PFSK-1 (cell line): ENCODE data around the gene KCNQ2.

ENCODE experiments used
- FOXP2 ChIP-seq: optimal IDR thresholded peaks from 2 replicates; pipeline ENCODE3; 2011; ENCODE audit warnings: borderline replicate concordance, control low read depth, inconsistent platforms; ENCODE audit not compliant: insufficient read depth; ENCODE audit errors: extremely low read length, extremely low read depth
- POLR2AphosphoS5 ChIP-seq: IDR thresholded peaks from 2 replicates; pipeline ENCODE4 v1.6.1; 2012; ENCODE audit warnings: low read depth, mild to moderate bottlenecking, control low read depth, low read length, moderate library complexity
- SIN3A ChIP-seq: IDR thresholded peaks from 2 replicates; pipeline ENCODE4 v1.6.1; 2012; ENCODE audit warnings: mild to moderate bottlenecking, low read length, moderate library complexity, borderline replicate concordance; ENCODE audit not compliant: insufficient read depth
- TAF1 ChIP-seq: IDR thresholded peaks from 2 replicates; pipeline ENCODE4 v1.6.1; 2012; ENCODE audit warnings: low read length, control low read depth, borderline replicate concordance; ENCODE audit not compliant: insufficient read depth
- TF ChIP-seq, protein P1 (sequence below), 2 experiments: IDR thresholded peaks; 2 replicates each; pipeline versions ENCODE4 v1.6.1 to v1.8.0; 2011 to 2012; ENCODE audit warnings: low read depth in 2 of 2, low read length in 2 of 2, control low read depth in 1 of 2, inconsistent platforms in 1 of 2, mild to moderate bottlenecking in 1 of 2, moderate library complexity in 1 of 2; ENCODE audit not compliant: insufficient read depth in 1 of 2

The KCNQ2 gene

DNA sequence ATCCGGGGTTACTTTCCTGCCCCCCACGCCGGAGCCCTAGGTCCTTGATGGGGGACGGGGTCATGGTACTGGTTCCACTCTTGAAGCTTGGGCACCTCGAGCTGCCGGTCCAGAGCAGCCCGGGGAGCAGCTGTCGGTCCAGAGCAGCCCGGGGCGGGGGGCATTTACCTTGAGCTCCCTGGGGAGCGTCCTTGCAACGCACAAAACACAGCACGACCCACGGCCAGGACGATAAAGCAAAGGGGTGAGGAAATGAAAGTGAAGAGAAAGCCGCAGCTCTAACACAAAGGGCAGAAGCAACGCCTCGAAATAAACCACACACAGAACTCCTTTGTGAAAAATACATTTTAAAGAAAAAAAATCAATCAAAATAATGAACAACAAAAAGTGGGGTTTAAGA lies 39.1 kb downstream of the KCNQ2 start:
- TF ChIP-seq, protein P1, sequence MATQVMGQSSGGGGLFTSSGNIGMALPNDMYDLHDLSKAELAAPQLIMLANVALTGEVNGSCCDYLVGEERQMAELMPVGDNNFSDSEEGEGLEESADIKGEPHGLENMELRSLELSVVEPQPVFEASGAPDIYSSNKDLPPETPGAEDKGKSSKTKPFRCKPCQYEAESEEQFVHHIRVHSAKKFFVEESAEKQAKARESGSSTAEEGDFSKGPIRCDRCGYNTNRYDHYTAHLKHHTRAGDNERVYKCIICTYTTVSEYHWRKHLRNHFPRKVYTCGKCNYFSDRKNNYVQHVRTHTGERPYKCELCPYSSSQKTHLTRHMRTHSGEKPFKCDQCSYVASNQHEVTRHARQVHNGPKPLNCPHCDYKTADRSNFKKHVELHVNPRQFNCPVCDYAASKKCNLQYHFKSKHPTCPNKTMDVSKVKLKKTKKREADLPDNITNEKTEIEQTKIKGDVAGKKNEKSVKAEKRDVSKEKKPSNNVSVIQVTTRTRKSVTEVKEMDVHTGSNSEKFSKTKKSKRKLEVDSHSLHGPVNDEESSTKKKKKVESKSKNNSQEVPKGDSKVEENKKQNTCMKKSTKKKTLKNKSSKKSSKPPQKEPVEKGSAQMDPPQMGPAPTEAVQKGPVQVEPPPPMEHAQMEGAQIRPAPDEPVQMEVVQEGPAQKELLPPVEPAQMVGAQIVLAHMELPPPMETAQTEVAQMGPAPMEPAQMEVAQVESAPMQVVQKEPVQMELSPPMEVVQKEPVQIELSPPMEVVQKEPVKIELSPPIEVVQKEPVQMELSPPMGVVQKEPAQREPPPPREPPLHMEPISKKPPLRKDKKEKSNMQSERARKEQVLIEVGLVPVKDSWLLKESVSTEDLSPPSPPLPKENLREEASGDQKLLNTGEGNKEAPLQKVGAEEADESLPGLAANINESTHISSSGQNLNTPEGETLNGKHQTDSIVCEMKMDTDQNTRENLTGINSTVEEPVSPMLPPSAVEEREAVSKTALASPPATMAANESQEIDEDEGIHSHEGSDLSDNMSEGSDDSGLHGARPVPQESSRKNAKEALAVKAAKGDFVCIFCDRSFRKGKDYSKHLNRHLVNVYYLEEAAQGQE (IDR thresholded peaks at IDR 0.05; ENCODE audit: insufficient read depth in 1 of 2, low read depth in 2 of 2, low read length in 2 of 2) = no peak

DNA sequence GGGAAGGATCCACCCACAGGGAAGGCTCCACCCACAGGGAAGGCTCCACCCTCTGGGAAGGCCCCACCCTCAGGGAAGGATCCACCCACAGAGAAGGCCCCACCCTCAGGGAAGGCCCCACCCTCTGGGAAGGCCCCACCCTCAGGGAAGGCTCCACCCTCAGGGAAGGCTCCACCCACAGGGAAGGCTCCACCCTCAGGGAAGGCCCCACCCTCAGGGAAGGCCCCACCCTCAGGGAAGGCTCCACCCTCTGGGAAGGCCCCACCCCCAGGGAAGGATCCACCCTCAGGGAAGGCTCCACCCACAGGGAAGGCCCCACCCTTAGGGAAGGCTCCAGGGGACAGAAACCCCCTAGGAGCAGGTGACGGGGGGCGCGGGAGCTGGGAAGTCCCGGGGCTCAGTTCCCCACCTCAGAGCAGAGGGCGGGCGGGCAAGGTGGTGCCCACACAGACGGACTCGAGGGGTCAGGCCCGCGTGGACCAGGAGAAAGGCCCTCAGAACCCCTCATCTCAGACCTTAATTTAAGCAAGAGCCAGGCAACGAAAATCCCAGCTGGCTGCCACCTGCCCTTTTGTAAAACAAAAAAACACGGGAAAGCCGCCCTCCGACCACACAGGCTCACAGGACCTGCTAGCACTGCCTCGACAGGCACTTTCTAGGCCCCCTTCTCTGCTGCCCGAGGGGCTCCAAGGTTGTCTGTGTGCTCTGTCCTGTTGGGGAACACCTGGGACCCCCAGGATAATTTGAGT lies 39.7 kb downstream of the KCNQ2 start:
- TF ChIP-seq, protein P1 (IDR thresholded peaks at IDR 0.05; ENCODE audit: insufficient read depth in 1 of 2, low read depth in 2 of 2, low read length in 2 of 2) = no peak
- TF ChIP-seq FOXP2 = no peak
- TF ChIP-seq POLR2AphosphoS5 = no peak
- no peak for TF ChIP-seq TAF1
- no peak for TF ChIP-seq SIN3A

DNA sequence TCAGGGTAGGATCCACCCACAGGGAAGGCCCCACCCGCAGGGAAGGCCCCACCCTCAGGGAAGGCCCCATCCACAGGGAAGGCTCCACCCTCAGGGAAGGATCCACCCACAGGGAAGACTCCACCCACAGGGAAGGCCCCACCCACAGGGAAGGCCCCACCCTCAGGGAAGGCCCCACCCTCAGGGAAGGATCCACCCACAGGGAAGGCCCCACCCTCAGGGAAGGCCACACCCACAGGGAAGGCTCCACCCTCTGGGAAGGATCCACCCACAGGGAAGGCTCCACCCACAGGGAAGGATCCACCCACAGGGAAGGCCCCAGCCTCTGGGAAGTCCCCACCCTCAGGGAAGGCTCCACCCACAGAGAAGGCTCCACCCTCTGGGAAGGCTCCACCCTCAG lies 40.5 kb downstream of the KCNQ2 start:
- TF ChIP-seq TAF1 = no peak
- TF ChIP-seq, protein P1 (IDR thresholded peaks at IDR 0.05; ENCODE audit: insufficient read depth in 1 of 2, low read depth in 2 of 2, low read length in 2 of 2) = no peak
- TF ChIP-seq POLR2AphosphoS5 = no peak
- TF ChIP-seq SIN3A = no peak
- TF ChIP-seq FOXP2 = no peak

DNA sequence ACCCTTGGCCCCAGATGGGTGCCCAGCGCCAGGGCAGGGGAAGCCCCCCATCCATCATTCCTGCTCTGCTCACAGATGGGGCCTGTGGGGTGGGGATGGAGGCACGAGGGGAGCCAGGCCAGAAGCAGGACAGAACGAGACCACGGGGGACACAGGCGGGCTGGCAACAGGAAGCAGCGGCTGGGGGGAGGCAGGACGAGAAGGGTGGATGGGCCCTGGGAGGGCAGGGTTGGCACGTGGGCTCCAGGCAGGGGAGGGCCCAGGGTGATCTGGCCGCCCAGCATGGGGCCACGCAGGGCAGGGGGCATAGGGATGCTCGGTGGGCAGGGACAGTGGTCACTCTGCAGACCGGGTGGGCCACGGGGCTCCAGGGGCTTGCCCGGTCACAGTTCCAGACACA lies 41.6 kb downstream of the KCNQ2 start:
- TF ChIP-seq, protein P1 (IDR thresholded peaks at IDR 0.05; ENCODE audit: insufficient read depth in 1 of 2, low read depth in 2 of 2, low read length in 2 of 2) = no peak
- TF ChIP-seq TAF1 (no peak), POLR2AphosphoS5 (no peak)

DNA sequence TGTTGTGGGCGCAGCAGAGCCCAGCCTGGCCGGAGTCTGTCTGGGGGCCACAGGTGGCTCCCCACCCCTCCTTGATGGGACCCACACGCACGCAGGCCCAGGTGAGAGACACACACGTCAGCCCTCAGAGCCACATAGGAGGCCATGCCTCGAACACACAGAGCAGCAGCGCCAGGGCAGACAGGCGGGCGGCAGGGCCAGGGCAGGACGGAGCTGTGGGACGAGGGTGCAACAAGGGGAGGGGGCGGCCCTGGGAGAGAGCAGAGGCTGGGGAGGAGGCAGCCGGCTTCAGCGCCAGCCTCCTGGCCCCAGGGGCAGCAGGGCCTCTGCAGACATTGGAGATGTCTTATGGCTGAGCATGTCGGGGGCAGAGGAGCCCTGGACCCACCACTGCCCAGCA lies 42.5 kb downstream of the KCNQ2 start:
- TF ChIP-seq FOXP2 (no peak), SIN3A (no peak), TAF1 (no peak), POLR2AphosphoS5 (no peak)
- TF ChIP-seq, protein P1 (IDR thresholded peaks at IDR 0.05; ENCODE audit: insufficient read depth in 1 of 2, low read depth in 2 of 2, low read length in 2 of 2) = no peak
